HCT116 (cell line): ENCODE results near the gene TMEM14A.

Experiments
- YY1 ChIP-seq: IDR thresholded peaks from 2 replicates; pipeline ENCODE4 v1.6.1; 2011; ENCODE audit warnings: low read length, low read depth, moderate library complexity, mild to moderate bottlenecking; ENCODE audit not compliant: insufficient replicate concordance; ENCODE audit errors: extremely low read depth
- TF ChIP-seq, protein P1 (sequence below): IDR thresholded peaks from 2 replicates; pipeline ENCODE4 v1.6.1; 2012
- TF ChIP-seq, protein P2 (sequence below), 3 experiments: fragments of 200-600 bp in 1 of 3; sonication (generic) in 1 of 3; IDR thresholded peaks in 2 of 3; conservative IDR thresholded peaks in 1 of 3; 2 replicates each; pipeline ENCODE4 v1.5.1; 2012 to 2017; ENCODE audit warnings: low read depth in 2 of 3, low read length in 2 of 3, antibody characterized with exemption in 1 of 3, borderline replicate concordance in 1 of 3, control low read depth in 1 of 3, mild to moderate bottlenecking in 1 of 3, mixed read lengths in 1 of 3, mixed run types in 1 of 3, moderate library complexity in 1 of 3; ENCODE audit not compliant: insufficient read depth in 1 of 3

DNA sequence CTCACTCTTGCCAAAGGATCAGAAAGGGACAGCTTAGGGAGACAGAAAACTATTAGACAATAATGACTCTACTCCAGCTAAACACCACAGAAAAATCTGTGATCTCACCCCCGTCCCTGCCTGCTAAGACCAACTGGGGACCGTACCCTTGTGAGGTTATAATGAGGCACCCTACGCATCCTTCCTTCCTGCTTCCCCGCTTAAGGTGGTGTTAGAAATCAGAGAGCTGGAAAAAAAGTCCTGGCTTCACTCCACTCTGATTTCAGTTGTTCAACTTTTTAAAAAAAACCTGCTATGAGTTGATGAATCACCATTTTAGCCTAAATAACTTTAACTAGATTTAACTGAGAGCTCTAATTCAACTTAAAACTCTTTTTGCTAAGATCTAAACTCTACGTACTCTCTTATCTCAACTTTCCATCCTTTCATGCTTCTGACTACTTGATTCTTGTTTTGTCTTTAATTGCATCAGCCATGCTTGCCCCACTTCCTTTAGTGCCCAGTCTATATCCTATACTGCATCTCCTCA is 35.8 kb upstream of the TMEM14A start:
- TF ChIP-seq, protein P1, sequence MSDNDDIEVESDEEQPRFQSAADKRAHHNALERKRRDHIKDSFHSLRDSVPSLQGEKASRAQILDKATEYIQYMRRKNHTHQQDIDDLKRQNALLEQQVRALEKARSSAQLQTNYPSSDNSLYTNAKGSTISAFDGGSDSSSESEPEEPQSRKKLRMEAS = no peak
- TF ChIP-seq YY1 = no peak
- TF ChIP-seq, protein P2, sequence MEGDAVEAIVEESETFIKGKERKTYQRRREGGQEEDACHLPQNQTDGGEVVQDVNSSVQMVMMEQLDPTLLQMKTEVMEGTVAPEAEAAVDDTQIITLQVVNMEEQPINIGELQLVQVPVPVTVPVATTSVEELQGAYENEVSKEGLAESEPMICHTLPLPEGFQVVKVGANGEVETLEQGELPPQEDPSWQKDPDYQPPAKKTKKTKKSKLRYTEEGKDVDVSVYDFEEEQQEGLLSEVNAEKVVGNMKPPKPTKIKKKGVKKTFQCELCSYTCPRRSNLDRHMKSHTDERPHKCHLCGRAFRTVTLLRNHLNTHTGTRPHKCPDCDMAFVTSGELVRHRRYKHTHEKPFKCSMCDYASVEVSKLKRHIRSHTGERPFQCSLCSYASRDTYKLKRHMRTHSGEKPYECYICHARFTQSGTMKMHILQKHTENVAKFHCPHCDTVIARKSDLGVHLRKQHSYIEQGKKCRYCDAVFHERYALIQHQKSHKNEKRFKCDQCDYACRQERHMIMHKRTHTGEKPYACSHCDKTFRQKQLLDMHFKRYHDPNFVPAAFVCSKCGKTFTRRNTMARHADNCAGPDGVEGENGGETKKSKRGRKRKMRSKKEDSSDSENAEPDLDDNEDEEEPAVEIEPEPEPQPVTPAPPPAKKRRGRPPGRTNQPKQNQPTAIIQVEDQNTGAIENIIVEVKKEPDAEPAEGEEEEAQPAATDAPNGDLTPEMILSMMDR (IDR thresholded peaks at IDR 0.05 in 2 of 3, conservative IDR thresholded peaks at IDR 0.05 in 1 of 3; ENCODE audit: borderline replicate concordance in 1 of 3, insufficient read depth in 1 of 3, low read depth in 2 of 3, low read length in 2 of 3) = no peak
